ENCODE results near the gene AATF.
"Not testable (repeated sequence)": the region's sequence is repeated elsewhere in the genome, so short reads cannot be mapped to it uniquely, and the experiment has no call there.

Gene AATF

DNA sequence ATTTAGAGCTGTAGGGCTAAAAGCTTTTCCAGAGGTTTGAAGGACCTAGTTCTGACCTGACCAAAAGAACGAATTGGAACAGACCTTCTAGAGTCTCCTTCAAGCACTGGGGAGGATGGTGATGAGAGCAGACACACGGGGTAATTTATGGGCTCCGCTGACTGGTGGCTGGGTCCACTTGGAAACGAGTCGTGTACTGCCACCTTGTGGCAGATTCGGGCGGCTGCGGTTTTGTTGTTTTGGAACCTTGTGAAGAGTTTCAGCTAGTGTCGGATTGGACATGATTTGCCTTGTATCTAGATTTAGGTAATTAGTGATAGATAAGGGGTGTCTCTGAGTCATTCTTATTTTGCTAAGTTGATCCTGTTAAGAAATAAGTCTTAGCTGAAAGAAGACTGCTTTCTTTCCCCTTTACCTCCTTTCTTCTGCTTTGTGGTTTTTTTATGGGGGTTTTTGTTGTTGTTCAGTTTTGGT lies 98.9 kb downstream of the AATF start:
- DNase-seq (ENCODE audit: low spot score), result peak; percentile 80

DNA sequence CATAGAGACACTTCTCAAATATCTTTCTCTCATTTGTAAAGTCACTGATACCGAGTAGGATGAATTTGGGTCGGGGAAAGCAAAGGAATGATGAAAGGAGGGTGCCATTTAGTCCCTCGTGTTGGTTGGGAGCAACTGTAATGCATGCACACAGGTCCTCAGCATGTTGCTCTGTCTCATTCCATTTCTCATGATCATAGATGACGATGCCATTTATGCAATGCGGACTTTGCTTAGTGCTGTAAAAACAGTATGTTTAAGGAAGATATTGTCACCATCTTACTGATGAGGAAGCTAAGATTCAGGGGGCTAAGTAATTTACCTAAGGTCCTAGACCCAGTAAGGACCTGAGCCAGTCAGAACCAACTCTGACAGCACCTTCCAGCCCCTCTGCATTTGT lies 100.1 kb downstream of the AATF start:
- DNase-seq (ENCODE audit: low spot score), result no peak

DNA sequence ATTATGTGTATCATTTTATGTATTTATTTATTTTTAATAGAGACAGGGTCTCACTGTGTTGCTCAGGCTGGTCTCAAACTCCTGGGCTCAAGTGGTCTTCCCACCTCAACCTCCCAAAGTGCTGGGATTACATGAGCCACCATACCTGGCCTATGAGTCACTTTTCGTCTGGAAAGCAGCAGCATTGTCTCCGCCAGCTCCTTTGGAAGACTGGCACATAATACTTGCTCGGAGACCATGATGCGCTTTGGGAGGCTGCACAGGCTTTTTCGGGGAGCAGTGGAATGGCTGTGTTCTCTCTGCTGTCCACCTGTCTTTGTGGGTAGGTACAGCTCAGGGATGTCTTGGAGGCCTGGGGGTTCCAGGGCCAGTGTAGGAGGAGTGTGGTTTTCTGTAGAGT lies 102.2 kb downstream of the AATF start:
- no peak for DNase-seq (ENCODE audit: low spot score)

DNA sequence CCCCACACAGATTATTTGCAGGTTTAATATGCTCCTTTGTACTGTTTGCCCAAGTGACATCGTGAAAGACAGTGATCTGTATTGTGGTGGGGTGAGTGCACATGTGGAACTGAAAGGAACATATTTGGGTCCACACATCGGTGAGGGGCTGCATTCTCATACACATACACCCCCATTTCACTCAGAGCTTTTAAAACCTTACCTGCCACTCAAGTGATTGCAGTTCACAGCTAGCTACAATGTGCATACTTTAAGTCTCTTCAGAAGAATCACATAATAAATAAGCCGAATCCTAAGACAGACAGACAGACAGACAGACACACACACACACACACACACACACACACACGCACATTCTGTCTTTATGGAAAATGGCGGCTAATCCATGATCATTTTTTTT lies 102.6 kb downstream of the AATF start:
- DNase-seq (ENCODE audit: low spot score), result no peak

DNA sequence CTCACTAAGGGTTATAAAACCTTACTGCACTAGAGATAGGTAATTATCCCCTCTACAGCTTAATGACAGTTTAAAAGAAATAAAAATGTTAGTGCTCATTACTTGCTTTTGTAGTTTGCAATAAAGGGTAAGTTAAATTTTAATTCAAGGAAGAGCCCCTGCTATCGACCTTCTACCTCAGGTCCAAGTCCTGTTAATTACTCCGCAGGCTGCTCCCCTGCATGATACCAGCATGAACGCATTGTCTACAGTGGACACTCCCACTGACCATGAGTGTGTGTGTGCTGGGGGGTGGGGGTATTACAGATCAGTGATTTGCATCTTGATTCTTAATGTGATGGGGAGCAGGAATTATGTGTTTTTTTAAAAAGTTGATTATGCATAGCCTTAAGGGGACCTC lies 103.1 kb downstream of the AATF start:
- DNase-seq (ENCODE audit: low spot score), result no peak

DNA sequence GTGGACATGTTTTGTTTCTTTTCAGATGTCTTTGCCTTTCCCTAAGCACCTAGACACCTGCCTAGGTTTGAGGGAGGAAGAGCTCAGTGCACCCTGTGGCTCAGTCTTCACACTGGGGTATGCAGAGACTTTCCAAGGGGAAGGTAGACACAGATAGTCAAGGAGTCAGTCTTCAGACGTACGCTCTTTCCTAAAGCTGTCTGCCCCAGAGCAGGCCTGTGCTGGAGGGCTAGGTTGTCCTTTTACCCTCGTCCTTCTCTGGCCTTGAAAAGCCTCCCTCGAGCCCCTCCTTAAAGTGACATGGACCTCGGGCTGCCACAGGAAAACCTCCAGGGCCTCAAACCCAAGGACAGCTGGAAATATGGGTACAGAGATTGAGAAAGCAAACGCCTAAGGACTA lies 103.7 kb downstream of the AATF start:
- DNase-seq (ENCODE audit: low spot score), result no peak

- no peak for DNase-seq (ENCODE audit: low spot score)
These were observed 106.1 kb downstream of the AATF start for GRCh38 chr17:37054894-37055293.

GRCh38 chr17:37056622-37057021 lies 107.9 kb downstream of the AATF start:
- DNase-seq (ENCODE audit: low spot score), result no peak

GRCh38 chr17:37059493-37059892 lies 110.7 kb downstream of the AATF start:
- DNase-seq (ENCODE audit: low spot score), result no peak

GRCh38 chr17:37060094-37060493 lies 111.3 kb downstream of the AATF start:
- DNase-seq (ENCODE audit: low spot score), result no peak

DNA sequence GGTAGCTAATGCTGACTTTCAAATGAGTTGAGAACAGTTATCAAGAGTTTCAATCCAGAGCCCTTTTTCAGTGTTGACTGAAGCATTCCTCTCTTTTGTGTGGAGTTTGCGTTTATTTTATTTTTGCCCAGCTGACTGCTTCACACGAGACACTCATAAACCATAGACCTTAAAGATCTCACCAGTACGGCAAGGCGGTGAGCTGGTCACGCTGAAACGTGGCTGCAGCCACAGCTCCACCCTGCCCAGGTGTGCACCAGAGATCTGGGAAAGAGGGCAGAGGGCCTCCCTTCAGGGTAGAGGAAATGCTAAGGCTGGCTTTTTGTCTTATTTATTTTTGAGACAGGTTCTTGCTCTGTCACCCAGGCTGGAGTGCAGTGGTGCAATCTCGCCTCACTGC lies 112.2 kb downstream of the AATF start:
- no peak for DNase-seq (ENCODE audit: low spot score)

DNA sequence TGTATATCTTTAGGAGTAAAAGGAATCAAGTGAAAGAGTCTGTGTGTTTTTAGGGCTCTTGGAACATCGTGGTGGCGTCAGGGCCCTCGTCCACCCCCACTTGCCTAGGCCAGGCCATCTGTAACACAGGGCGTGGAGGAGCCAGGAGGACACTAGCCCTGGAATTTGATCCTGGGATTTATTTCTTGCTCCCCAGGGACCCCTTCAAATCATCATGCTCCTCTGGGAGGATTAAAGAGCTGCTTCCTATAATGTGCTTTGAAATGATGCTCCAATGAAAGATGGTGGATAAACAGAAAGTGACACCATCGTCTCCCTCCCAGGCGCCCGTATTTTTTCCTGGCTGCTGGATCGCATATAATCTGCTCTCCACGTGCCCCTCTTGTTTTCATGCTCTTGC lies 113.3 kb downstream of the AATF start:
- no peak for DNase-seq (ENCODE audit: low spot score)

DNA sequence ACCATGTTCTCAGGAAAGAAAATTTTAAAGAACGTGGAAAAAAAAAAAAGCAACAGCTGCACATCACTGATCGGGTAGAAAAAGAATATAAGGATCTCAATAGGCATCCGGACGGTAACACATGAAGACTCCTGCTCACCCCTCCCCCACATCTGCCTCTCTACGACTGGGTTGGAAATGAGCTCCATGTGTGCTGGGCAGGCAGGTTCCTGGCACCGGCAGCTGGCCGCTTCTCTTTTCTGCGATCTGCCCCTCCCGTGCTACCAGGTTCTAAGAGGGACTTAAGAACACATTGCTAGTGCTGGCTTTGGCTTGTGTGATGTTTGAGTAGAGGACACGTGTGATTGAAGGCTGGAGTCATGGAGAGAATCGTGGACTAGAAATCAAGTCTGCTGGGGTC lies 115.5 kb downstream of the AATF start:
- no peak for DNase-seq (ENCODE audit: low spot score)

GRCh38 chr17:37064956-37065355 lies 116.2 kb downstream of the AATF start:
- no peak for DNase-seq (ENCODE audit: low spot score)

- DNase-seq (ENCODE audit: low spot score), result no peak
These were observed 117.0 kb downstream of the AATF start for GRCh38 chr17:37065486-37066321.

GRCh38 chr17:37066322-37067255 lies 117.8 kb downstream of the AATF start:
- no peak for DNase-seq (ENCODE audit: low spot score)

DNA sequence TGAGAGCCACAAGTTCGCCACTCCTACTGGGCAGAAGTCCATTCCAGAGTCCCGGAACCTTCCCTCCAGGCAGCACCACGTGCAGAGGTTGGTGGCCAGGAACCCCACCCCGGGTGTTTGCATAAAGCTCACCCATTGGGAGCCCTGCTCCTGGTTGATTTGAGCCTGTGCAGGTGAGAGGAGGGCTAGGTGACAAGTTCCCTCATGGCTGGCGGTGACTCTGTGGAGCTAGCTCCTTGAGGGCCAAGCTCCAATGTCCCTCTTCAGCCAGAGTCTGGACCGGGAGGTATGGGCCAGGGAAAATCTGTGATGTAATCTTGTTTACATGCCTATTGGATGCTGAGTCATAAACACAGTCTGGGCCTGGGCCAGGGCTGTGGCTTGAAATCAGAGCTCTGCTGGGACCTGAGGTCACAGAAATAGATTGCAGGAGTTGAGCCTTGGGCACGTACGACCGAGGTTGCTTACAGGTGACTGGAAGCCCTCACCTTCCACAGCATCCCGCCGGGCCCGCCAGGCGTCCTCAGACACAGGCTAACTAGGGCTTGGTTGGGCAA lies 118.9 kb downstream of the AATF start:
- DNase-seq (ENCODE audit: low spot score), result no peak

- no peak for DNase-seq (ENCODE audit: low spot score)
These were observed 119.5 kb downstream of the AATF start for GRCh38 chr17:37068266-37068665.

- no peak for DNase-seq (ENCODE audit: low spot score)
These were observed 120.3 kb downstream of the AATF start for GRCh38 chr17:37069087-37069486.

GRCh38 chr17:37073464-37073863 lies 124.7 kb downstream of the AATF start:
- not testable (repeated sequence) for DNase-seq (ENCODE audit: low spot score)

DNA sequence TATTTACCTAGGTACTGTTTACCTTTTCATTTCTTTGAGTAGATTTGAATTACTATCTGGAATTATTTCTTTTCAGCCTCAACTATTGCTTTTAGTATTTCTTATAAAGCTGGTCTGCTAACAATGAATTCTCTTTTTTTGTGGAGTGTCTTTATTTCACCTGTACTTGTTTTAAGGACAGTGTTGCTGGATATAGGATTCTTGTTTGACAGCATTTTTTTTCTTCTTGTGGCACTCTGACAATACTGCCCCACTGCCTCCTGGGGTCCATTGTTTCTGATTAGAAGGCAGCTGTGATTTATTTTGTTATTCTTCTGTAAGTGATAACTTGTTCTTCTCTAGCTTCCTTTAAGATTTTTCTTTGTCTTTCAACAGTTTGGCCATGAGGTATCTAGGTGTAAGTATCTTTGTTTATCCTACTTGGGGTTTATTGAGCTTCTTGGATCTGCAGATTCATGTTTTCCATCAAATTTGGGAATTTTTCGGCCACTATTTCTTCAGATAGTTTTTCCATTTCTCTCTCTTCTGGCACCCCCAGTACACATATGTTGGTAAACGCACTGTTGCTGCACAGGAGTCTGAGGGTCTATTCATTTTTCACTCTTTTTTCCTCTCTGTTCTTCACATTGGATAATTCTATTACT lies 130.4 kb downstream of the AATF start:
- DNase-seq (ENCODE audit: low spot score), result no peak

- no peak for DNase-seq (ENCODE audit: low spot score)
These were observed 131.0 kb downstream of the AATF start for GRCh38 chr17:37079735-37080134.

All from CD4-positive, alpha-beta T cell treated with Interleukin-2 at 100 ng/mL for 4 hours (primary cell).